GM06990 (cell line): ENCODE data around the gene DCP2.

Experiments used
- DNase-seq: peaks from one replicate; pipeline ENCODE4 v3.0.0-alpha.2; 2011; ENCODE audit not compliant: insufficient read length; ENCODE audit errors: extremely low read depth
- H3K27me3 ChIP-seq: replicated peaks from 2 replicates; pipeline ENCODE4 v1.6.0; 2011; ENCODE audit warnings: low read length; ENCODE audit not compliant: control insufficient read depth, insufficient read depth
- H3K36me3 ChIP-seq: 2 replicates; pipeline ENCODE4 v1.5.1; 2011; ENCODE audit warnings: low read length; ENCODE audit not compliant: control insufficient read depth, insufficient read depth
- H3K4me3 ChIP-seq: replicated peaks from 2 replicates; pipeline ENCODE4 v1.5.1; 2011; ENCODE audit warnings: low read depth, mild to moderate bottlenecking, control low read depth, low read length
- CTCF ChIP-seq: IDR thresholded peaks from 2 replicates; pipeline ENCODE4 v1.5.1; 2011; ENCODE audit warnings: low read length, control low read depth, mild to moderate bottlenecking, inconsistent platforms; ENCODE audit not compliant: insufficient read depth, poor library complexity, severe bottlenecking

Gene DCP2

DNA sequence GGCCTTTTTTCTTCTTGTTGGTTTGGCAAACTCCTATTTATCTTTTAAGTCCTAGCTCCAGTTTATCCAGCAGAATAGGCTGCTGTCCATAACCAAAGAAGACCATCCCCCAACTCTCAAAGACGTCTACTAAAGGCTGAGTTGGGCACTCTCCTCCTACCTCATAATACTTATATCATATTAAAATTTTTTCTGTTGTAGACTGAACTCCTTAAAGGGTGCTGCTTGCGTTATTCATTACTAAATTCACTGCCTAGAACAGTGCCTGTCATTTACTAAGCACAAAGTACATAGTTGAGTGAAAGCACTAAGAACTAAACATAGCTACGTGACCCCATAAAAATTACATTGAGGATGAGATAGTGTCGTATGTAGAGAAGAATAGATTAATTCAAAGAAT is 21.7 kb downstream of the DCP2 start:
- TF ChIP-seq CTCF = no peak
- Histone ChIP-seq H3K4me3 (no peak overlapping the region), H3K36me3 (peaks cover 16% of the 10 kb centered on the region), H3K27me3 (no peaks in the 10 kb centered on the region)
- no peak for DNase-seq

GRCh38 chr5:113000466-113000865 is 23.9 kb downstream of the DCP2 start:
- no peak for DNase-seq
- peaks cover 12% of the 10 kb centered on the region for H3K36me3 ChIP-seq

DNA sequence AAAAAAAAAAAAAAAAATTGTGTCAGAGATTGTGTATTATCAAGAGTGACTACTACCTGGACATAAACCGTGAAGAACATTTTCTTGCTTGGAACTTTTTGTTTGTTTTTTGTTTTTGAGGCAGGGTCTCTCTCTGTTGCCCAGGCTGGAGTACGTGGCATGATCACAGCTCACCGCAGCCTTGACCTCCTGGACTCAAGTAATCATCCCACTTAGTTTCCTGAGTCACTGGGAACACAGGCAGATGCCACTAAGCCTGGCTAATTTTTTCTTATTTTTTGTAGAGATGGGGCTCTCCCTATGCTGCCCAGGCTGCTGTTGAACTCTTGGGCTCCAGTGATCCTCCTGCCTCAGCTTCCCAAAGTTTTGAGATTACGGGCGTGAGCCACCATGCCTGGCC is 25.8 kb downstream of the DCP2 start:
- no peaks in the 10 kb centered on the region for H3K27me3 ChIP-seq
- no peak overlapping the region for H3K4me3 ChIP-seq
- DNase-seq = no peak
- TF ChIP-seq CTCF = no peak
- peaks cover 11% of the 10 kb centered on the region for H3K36me3 ChIP-seq

More at GRCh38 chr5:113000466-113000865, 23.9 kb downstream of the DCP2 start:
- no peaks in the 10 kb centered on the region for H3K27me3 ChIP-seq
- no peak for TF ChIP-seq CTCF
- H3K4me3 ChIP-seq = no peak overlapping the region

GRCh38 chr5:113003763-113004162 is 27.2 kb downstream of the DCP2 start:
- Histone ChIP-seq H3K27me3 (no peaks in the 10 kb centered on the region), H3K4me3 (no peak overlapping the region), H3K36me3 (peaks cover 13% of the 10 kb centered on the region)
- TF ChIP-seq CTCF = no peak
- no peak for DNase-seq

DNA sequence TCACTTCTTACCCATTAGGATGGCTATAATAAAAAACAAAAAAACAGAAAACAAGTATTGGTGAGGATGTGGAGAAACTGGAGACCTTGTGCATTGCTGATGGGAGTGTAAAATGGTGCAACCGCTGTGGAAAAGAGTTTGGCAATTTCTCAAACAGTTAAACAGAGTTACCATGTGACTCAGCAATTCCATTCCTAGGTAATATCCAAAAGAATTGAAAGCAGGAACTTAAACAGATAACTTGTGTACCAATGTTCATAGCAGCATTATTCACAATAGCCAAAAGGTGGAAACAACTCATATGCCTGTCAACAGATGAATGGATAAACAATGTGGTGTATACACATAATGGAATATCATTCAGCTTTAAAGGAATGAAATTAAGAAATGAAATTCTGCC is 28.9 kb downstream of the DCP2 start:
- Histone ChIP-seq H3K4me3 (no peak overlapping the region), H3K27me3 (no peaks in the 10 kb centered on the region), H3K36me3 (peaks cover 10% of the 10 kb centered on the region)
- DNase-seq = no peak
- TF ChIP-seq CTCF = no peak
